GM12892 (cell line): ENCODE results near the gene CFAP90.

ENCODE experiments used
- DNase-seq: peaks from one replicate; pipeline ENCODE4 v3.0.0; 2011; ENCODE audit not compliant: insufficient read length
- FAIRE-seq: peaks from 2 replicates; lab custom pipeline; 2011; peaks lifted over from hg19 to GRCh38; lab: Jason Lieb, UNC
- POLR2A ChIP-seq: IDR thresholded peaks from 2 replicates; pipeline ENCODE4 v1.6.1; 2011; ENCODE audit warnings: low read depth, low read length, control low read depth
- POLR2AphosphoS5 ChIP-seq: IDR thresholded peaks from 2 replicates; pipeline ENCODE4 v1.6.1; 2011; ENCODE audit warnings: low read depth, low read length, control low read depth
- TAF1 ChIP-seq: IDR thresholded peaks from 2 replicates; pipeline ENCODE4 v1.6.1; 2011; ENCODE audit warnings: low read depth, mild to moderate bottlenecking, control low read depth, low read length, borderline replicate concordance

The CFAP90 gene

GRCh38 chr5:7814816-7815215, 36.1 kb downstream of the CFAP90 start:
- no peak for TF ChIP-seq POLR2A
- TF ChIP-seq TAF1 = no peak
- no peak for TF ChIP-seq POLR2AphosphoS5
- no peak for DNase-seq
- no peak for FAIRE-seq

GRCh38 chr5:7813576-7813975, 37.4 kb downstream of the CFAP90 start:
- no peak for TF ChIP-seq POLR2A
- no peak for TF ChIP-seq TAF1
- TF ChIP-seq POLR2AphosphoS5 = no peak
- DNase-seq (no peak), FAIRE-seq (no peak)

DNA sequence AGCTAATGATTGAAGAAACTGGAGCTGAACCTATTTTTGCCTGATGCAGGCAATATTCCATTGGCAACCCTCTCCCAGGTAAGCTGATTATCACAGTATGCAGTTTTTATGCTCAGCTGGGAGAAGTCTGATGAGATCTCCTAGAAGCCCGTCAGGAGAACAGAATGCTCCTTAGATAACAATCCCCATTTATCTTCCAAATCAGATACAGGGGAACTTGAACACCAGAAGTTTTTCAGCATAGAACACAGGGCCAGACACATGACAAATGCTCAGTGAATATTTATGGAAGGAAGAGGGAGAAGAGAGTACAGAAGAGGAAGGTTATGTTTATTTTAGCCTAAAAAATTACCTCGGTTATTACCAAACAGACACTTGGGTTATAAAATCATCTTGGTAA, 37.9 kb downstream of the CFAP90 start:
- TF ChIP-seq TAF1 = no peak
- TF ChIP-seq POLR2A = no peak
- TF ChIP-seq POLR2AphosphoS5 = no peak
- no peak for FAIRE-seq
- no peak for DNase-seq

DNA sequence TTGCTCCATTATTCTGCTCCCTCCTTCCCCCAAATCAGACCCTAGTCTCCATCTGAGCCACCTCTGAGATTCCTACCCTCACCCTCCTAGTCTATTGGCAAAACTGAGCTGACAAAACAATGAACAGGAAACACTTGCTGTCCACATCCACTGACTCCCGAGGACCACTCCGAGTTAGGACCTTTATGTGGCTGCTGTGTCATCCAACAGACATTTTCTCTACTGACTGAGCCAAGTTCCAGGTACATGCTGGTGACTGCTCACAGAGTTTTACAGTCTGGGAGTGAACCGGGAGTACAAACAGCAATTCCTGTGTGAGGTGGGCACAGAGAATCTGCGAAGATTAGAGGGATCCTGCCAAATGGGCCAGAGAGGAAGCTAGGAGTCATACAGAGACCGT, 39.2 kb downstream of the CFAP90 start:
- TF ChIP-seq POLR2AphosphoS5 = no peak
- TF ChIP-seq POLR2A = no peak
- no peak for TF ChIP-seq TAF1
- DNase-seq (no peak), FAIRE-seq (no peak)

- no peak for FAIRE-seq
- DNase-seq = no peak
- TF ChIP-seq POLR2AphosphoS5 = no peak
- no peak for TF ChIP-seq POLR2A
- no peak for TF ChIP-seq TAF1
These were observed 41.9 kb downstream of the CFAP90 start for GRCh38 chr5:7808998-7809397.

- FAIRE-seq = no peak
- TF ChIP-seq POLR2AphosphoS5 = no peak
- TF ChIP-seq POLR2A = no peak
- no peak for TF ChIP-seq TAF1
- no peak for DNase-seq
These were observed 45.6 kb downstream of the CFAP90 start for GRCh38 chr5:7805379-7805778.

GRCh38 chr5:7803937-7804336, 47.0 kb downstream of the CFAP90 start:
- FAIRE-seq (no peak), DNase-seq (no peak)
- TF ChIP-seq POLR2A (no peak), TAF1 (no peak), POLR2AphosphoS5 (no peak)

- no peak for FAIRE-seq
- TF ChIP-seq TAF1 (no peak), POLR2AphosphoS5 (no peak), POLR2A (no peak)
- DNase-seq = no peak
These were observed 48.1 kb downstream of the CFAP90 start for GRCh38 chr5:7802855-7803254.

DNA sequence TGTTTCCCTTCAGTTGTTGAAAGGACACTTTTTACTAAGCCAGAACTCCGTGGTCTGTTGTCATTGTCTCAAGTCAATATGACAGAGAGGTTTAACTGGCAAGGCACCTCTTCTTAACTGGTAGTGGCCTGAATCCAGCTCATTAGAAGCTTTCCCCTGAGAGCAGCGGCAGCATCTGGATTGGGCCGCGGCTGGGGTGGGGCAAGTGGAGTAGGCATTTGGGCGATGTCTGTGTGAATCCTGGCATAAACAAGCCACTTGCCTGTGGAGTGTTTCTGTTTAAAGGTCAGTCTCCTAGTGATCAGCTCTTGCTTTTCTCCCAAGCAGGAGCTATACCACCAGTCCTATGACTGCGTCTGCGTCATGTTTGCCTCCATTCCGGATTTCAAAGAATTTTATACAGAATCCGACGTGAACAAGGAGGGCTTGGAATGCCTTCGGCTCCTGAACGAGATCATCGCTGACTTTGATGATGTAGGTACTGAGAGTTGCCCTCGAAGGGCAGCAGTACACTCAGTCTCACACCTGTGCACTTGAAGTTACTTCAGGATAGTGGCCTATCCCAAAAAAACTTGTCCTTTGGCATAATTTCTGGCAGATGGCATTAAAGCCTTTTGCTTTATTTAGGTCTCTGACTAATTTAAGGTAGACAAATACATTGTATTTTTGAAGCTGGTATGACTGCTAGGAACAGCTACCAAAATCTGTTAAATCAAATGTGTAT, 48.9 kb downstream of the CFAP90 start:
- no peak for DNase-seq
- FAIRE-seq = no peak
- no peak for TF ChIP-seq POLR2A
- no peak for TF ChIP-seq TAF1
- no peak for TF ChIP-seq POLR2AphosphoS5

GRCh38 chr5:7795306-7795705, 55.6 kb downstream of the CFAP90 start:
- DNase-seq (no peak), FAIRE-seq (no peak)
- no peak for TF ChIP-seq TAF1
- no peak for TF ChIP-seq POLR2AphosphoS5
- no peak for TF ChIP-seq POLR2A

DNA sequence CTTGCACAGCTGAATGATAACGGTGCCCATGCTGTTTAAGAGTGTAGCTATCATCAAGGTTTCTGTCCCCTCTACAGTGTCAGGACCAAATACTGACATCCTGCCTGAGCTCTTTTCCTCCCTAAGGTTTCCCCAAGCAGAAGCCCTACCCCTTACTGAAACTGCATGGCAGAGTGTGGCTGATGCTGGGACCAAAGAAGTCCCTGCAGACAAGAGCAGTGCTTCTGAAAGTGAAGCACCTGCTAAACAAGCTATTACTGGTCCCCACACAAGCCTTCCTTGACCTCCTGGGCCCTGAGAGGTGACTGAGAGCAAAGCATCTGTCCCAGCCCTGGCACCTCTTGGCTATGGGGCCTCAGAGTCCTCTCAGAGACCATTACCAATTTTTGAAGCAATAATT, 56.1 kb downstream of the CFAP90 start:
- TF ChIP-seq POLR2AphosphoS5 (no peak), TAF1 (no peak), POLR2A (no peak)
- peak; percentile 20 for DNase-seq
- no peak for FAIRE-seq

GRCh38 chr5:7794311-7794710, 56.6 kb downstream of the CFAP90 start:
- FAIRE-seq = peak; percentile 73

DNA sequence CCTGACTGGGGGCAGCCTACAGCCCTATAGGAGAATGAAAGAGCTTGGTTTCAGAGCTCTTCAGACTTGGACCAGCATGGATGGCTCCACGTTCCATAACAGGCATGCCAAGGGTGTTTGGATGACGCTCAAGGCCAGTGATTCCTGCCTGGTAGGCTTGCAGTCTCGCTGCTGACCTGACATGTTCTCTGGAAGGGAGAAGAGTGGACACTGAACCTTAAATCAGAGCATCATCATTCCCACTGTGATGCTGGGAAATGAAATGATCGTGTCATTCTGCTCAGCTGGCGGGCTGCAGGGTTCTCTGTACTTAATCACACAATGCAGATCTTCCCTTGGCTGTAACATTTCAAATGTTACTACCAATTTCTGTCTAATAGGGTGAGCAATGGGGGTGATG, 57.0 kb downstream of the CFAP90 start:
- TF ChIP-seq POLR2AphosphoS5 = no peak
- no peak for TF ChIP-seq TAF1
- TF ChIP-seq POLR2A = no peak
- no peak for FAIRE-seq
- DNase-seq = no peak

More at GRCh38 chr5:7794311-7794710, 56.6 kb downstream of the CFAP90 start:
- TF ChIP-seq POLR2A (no peak), POLR2AphosphoS5 (no peak), TAF1 (no peak)
- no peak for DNase-seq
